ENCODE measurements around the gene BABAM1.

- TF ChIP-seq CTCF (conservative IDR thresholded peaks at IDR 0.05 in 1 of 2, IDR thresholded peaks at IDR 0.05 in 1 of 2; ENCODE audit: extremely low read depth in 1 of 2, insufficient read depth in 1 of 2, low read depth in 1 of 2, low read length in 2 of 2) (no peak), EZH2 (IDR thresholded peaks at IDR 0.05; ENCODE audit: borderline replicate concordance, low read length) (no peak)
Observed at GRCh38 chr19:17318966-17319365, 51.7 kb downstream of the BABAM1 start.
